Panc1 (cell line): ENCODE results near the gene CHDH. TPM values are rescaled to one million over a fixed set of nuclear protein-coding genes. Genes with fewer than 3 reads are reported as not detected.

Experiments
- ATAC-seq: fragments of 200-7000 bp; cut with Tn5 transposase; 2 replicates; pipeline ENCODE4 v1.9.1; 2020; ENCODE audit warnings: mild to moderate bottlenecking, moderate library complexity
- BruUV-seq: library from RNA; stranded (reverse); fragments of 400-500 nt; replicated peaks from 2 replicates; lab custom pipeline; 2021; lab: Mats Ljungman, UMichigan
- CTCF ChIA-PET: fragments of 300-600 bp; sonication (Branson Sonifier 250); formaldehyde crosslinking; loops from one replicate; lab custom pipeline; 2022; ENCODE audit warnings: antibody characterized with exemption; lab: Charles Lee
- POLR2A ChIA-PET: fragments of 300-600 bp; sonication (Branson Sonifier 250); formaldehyde crosslinking; loops from one replicate; lab custom pipeline; 2022; ENCODE audit warnings: antibody characterized with exemption; lab: Charles Lee
- DNase-seq: peaks from one replicate; pipeline ENCODE4 v3.0.0-alpha.2; 2010; ENCODE audit warnings: low read depth, low spot score
- H3K27ac ChIP-seq: 2 replicates; pipeline ENCODE4 v1.5.1; 2011; ENCODE audit warnings: mild to moderate bottlenecking, low read length, inconsistent platforms
- H3K27me3 ChIP-seq: fragments of 200-500 bp; sonication (Bioruptor generic); 2 replicates; pipeline ENCODE4 v1.6.0; 2014; ENCODE audit warnings: low read length, inconsistent platforms; ENCODE audit not compliant: control insufficient read depth, insufficient read depth
- H3K36me3 ChIP-seq: fragments of 200-500 bp; sonication (Bioruptor generic); 2 replicates; pipeline ENCODE4 v1.5.1; 2014; ENCODE audit warnings: inconsistent platforms, mild to moderate bottlenecking, low read length, moderate library complexity; ENCODE audit not compliant: control insufficient read depth, insufficient read depth
- H3K4me1 ChIP-seq: 2 replicates; pipeline ENCODE4 v1.5.1; 2011; ENCODE audit warnings: inconsistent platforms, mild to moderate bottlenecking, low read length, moderate library complexity; ENCODE audit not compliant: control insufficient read depth, insufficient read depth
- H3K4me3 ChIP-seq, 2 experiments: 2 replicates each; pipeline ENCODE4 v1.5.1; 2011 to 2012; ENCODE audit warnings: low read depth in 2 of 2, low read length in 2 of 2, mild to moderate bottlenecking in 2 of 2, inconsistent platforms in 1 of 2, moderate library complexity in 1 of 2
- H3K9me3 ChIP-seq: fragments of 200-500 bp; sonication (Bioruptor generic); 2 replicates; pipeline ENCODE4 v1.5.1; 2014; ENCODE audit warnings: low read depth, mild to moderate bottlenecking, inconsistent platforms, low read length, moderate library complexity; ENCODE audit not compliant: control insufficient read depth, insufficient read depth
- CTCF ChIP-seq: fragments of 450-650 bp; IDR thresholded peaks from 2 replicates; pipeline ENCODE4 v1.5.1; 2017; ENCODE audit warnings: mild to moderate bottlenecking
- POLR2AphosphoS5 ChIP-seq: IDR thresholded peaks from 2 replicates; pipeline ENCODE4 v1.6.1; 2012; ENCODE audit warnings: mild to moderate bottlenecking, low read depth, low read length, moderate library complexity
- REST ChIP-seq, 2 experiments: IDR thresholded peaks; 2 replicates each; pipeline ENCODE4 v1.6.1; 2011 to 2012; ENCODE audit warnings: low read depth in 2 of 2, control low read depth in 1 of 2, low read length in 1 of 2, mild to moderate bottlenecking in 1 of 2, moderate library complexity in 1 of 2; ENCODE audit not compliant: insufficient read depth in 1 of 2
- SIN3A ChIP-seq: IDR thresholded peaks from 2 replicates; pipeline ENCODE4 v1.6.1; 2012; ENCODE audit warnings: low read depth, mild to moderate bottlenecking, low read length, moderate library complexity, borderline replicate concordance; ENCODE audit not compliant: insufficient read depth
- TCF7L2 ChIP-seq: IDR thresholded peaks from 2 replicates; pipeline ENCODE4 v1.6.1; 2011; ENCODE audit warnings: mild to moderate bottlenecking, low read depth, low read length, inconsistent platforms
- in situ Hi-C: cut with HindIII; loops from 2 replicates; pipeline ENCODE4 v1.10.0; 2016; ENCODE audit warnings: low sequenced_read_pairs, low pct_unique_long_range_greater_than_20kb
- intact Hi-C: fragments of 100-400 bp; cut with micrococcal nuclease; formaldehyde crosslinking; loops from one replicate; pipeline ENCODE4 v1.10.0; 2022; ENCODE audit not compliant: unreplicated experiment
- total RNA-seq: library from RNA; stranded (reverse); gene quantifications from one replicate; pipeline ENCODE4 v1.2.1, GENCODE V29; 2021; ENCODE audit not compliant: unreplicated experiment

The CHDH gene
- total RNA-seq, 1 experiment from 2014 or later, result 24.1 TPM

- Histone ChIP-seq H3K4me1 (peaks cover 44% of the 10 kb centered on the region), H3K27ac (peak overlapping the region; percentile 88), H3K36me3 (no peaks in the 10 kb centered on the region), H3K27me3 (no peaks in the 10 kb centered on the region), H3K9me3 (no peaks in the 10 kb centered on the region), H3K4me3 (peak overlapping the region in 1 of 2 experiments; percentile 18; a peak in 2 of 4 replicates)
- intact Hi-C loops (no loop called here), in situ Hi-C loops (no loop called here)
- TF ChIP-seq CTCF (peak; percentile 42), POLR2AphosphoS5 (no peak)
- ChIA-PET POLR2A (interaction anchor here (0.6 kb wide), 1 partner anchor 26 kb away, joined by 3 read pairs; no protein-coding TSS in a partner anchor), CTCF (no interaction called here)
- BruUV-seq, result no TSS peak
- peak; percentile 63 for ATAC-seq
- peak; percentile 46 for DNase-seq
These were observed 3.6 kb downstream of the CHDH start for GRCh38 chr3:53842436-53843194.

- in situ Hi-C loops (no loop called here), intact Hi-C loops (no loop called here)
- ATAC-seq (no peak), DNase-seq (no peak)
- Histone ChIP-seq H3K9me3 (no peaks in the 10 kb centered on the region), H3K4me1 (peaks cover 39% of the 10 kb centered on the region), H3K36me3 (no peaks in the 10 kb centered on the region), H3K27ac (peak overlapping the region; percentile 88), H3K27me3 (no peaks in the 10 kb centered on the region), H3K4me3 (no peak overlapping the region)
- no TSS peak for BruUV-seq
- CTCF ChIA-PET, result no interaction called here
- TF ChIP-seq SIN3A (no peak), TCF7L2 (no peak), REST (IDR thresholded peaks at IDR 0.05; ENCODE audit: insufficient read depth in 1 of 2, low read depth in 2 of 2, low read length in 1 of 2) (no peak), CTCF (no peak; the same call in 1 of the 2 replicates), POLR2AphosphoS5 (no peak)
- POLR2A ChIA-PET, result no interaction called here
These were observed 4.9 kb downstream of the CHDH start for GRCh38 chr3:53841296-53841695.
